Renal cortex interstitium (tissue), 11 donors: ENCODE results near the gene SMIM41. TPM values are rescaled to one million over a fixed set of nuclear protein-coding genes. Genes with fewer than 3 reads are reported as not detected.

ENCODE experiments used
- DNase-seq, 11 donors: peaks; one replicate each; pipeline ENCODE4 v3.0.0-alpha.2; 2013; ENCODE audit warnings: low read depth in 9 of 11, low spot score in 4 of 11; ENCODE audit errors: extremely low read depth in 1 of 11
- polyA plus RNA-seq, 3 donors: library from polyadenylated mRNA; unstranded; fragments of 120-200 nt; gene quantifications; one replicate each; pipeline ENCODE4 v1.2.1, GENCODE V29; 2013; ENCODE audit not compliant: insufficient read length in 3 of 3

SMIM41 gene
- polyA plus RNA-seq, 3 donors, result 0.34 to 0.73 (median 0.69) TPM

DNA sequence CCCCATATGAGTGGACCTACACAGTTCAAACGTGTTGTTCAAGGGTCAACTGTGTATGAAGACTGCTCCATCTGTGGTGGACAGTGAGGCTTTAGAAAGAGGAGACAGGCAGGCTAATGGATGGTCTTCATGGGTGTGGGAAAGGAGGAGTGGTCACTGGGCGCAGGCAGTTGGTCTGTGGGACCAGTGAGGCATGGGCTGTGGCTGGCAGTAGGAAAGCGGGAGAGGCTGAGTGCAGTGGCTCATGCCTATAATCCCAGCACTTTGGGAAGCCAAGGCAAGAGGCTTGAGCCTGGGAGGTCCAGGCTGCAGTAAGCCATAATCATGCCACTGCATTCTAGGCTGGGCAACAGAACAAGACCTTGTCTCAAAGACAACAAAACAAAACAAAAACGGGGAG lies 30.2 kb upstream of the SMIM41 start:
- no peak for DNase-seq

DNA sequence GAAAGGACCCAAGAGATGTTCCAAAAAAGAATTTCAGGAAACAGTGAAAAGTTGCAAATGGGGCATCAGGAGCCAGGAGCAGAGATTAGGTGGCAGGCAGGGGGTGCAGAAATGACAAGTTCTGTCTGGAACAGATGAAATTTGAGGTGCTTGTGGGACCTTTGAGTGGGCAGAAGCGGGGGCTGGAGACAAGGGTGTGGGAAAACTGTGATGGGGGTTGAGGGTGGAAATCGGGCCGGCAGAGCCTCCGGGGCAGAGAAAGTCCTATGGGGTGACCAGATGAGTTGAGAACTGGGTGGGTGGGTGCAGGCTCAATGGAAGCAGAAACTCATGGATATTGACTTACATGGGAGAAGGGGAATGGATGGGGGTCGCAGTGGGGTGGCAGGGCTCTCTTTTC lies 29.8 kb upstream of the SMIM41 start:
- no peak for DNase-seq

DNA sequence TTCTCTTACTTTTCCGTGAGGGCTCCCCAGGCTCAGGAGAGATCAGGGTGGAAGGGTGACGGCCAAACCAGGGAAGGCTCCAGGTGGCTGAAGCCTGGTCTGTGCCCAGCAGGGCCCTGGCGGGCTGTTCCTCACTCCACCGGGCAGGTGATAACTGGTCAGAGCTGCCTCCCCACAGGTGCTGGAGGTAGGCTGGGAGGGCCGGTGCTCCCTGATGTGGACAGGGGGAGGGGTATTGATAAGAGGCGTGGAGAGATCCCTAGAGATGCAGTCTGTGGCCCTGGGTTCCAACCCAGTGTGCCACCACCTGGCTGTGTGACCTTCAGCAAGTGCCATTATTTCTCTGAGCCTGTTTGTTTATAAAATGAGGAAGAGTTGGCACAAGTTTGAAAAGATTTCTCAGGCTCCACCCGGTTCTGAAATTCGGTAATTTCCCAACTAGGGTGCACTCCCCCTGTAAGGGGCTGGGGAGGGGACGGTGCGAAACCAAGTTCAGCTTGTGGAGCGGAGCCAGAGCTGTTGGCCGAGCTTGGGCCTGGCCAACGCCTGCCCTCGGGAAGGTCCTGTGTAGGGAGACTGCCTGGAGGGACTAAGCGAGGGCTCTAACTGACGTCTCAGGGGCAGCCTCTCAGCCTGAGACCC lies 29.3 kb upstream of the SMIM41 start:
- DNase-seq, result no peak

DNA sequence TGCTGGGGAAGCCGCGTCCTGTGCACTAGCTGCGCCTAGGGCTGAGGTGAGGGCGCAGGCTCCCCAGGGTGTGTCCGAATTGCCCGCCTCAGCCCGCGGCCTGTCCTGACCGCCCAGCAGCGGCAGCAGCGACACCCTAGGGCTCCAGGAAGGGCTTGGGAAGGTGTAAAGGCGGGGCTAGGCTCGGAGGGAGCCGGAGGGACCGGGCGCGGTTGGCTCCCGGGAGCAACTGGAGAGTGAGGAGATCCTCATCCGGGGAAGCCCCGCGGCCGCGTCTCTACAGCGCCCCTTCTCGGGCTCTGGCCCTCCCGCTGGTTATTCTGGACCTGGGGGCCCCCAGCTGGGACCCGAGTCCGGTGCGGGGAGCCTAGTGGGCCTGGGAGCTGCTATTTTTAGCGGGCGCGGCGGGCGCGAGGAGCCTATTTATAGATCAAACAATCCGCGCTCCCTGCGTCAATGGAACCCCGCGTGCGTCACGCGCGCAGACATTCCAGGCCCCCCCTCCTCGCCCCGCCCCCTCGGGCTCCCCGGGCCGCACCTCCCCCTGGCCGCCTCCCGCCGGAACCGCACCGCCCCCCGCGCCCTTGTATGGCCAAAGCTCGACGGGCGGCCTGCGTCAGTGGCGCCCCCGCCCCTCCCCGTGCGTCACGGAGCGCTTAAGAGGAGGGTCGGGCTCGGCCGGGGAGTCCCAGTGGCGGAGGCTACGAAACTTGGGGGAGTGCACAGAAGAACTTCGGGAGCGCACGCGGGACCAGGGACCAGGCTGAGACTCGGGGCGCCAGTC lies 28.6 kb upstream of the SMIM41 start, which contains the start of gene NR4A1:
TSS of gene NR4A1 (plus strand) at position 685 of the 784 bp plus-strand sequence. CDS start 2,887 bp downstream, outside the sequence.
- DNase-seq, result peak; percentile 66 to 93 (median 86)

DNA sequence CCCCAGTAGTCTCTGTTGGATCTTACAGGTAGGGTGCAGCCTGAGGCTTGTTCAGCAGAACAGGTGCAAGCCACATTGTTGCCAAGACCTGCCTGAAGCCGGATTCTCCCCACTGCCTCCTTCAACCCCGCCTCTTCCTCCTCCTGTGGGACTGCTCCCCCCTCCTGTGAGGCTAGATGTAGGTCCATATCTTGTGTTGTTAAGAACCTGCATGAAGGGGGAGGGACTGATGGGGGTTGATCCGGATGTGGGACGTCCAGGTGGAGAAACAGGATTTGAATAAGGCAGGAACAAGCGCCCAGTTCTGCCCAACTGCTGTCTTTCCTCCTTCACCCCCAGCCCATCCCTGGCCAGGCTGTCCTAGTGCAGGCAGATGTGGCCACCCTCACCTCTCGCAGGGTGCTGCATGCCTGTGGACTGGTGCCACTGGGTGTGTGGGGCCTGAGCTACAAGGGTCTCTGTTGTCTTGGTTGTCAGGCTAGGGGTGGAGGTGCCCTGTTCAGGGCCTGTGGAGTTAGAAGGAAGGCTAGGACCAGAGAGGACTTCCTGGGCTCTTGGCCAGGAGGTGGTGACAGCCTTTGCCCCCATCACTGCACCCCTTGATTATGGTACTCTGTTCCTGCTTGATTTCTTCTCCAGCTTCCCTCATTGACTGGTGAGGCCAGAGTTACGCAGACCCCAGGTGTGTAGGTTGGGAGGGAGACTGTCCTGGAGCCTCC lies 26.9 kb upstream of the SMIM41 start:
- no peak for DNase-seq

DNA sequence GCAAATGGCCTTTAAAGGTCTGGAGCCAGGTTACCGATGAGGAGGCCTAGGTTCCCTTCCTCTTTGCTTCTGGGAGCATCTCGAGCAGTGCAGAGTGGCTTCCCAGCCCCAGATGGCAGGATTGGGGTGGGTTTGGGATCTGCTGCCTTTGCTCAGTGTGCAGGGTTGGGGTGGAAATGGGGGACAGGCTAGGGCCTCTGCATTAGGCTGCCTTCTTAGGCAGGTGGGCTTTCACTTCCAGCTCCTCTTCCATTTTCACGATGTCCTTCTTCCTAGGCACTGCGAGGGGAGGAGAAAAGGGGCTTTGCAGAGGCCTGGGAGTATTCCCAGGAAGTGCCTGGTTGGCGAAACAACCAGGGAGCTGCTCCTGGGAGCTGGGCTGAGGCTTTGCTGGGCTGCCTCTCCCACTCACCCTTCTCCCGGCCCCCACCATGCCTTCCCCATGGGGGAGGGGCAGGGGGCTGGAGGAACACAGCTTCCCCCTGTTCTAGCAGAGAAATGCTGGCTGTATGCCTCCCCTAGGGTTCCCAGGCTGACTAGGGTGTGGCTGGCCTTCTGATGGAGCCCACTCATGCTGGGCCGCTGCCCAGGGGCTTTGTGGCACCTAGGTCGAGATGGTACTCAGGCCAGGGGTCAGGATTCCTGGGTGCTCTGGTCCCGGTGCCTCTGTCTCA lies 25.8 kb upstream of the SMIM41 start:
- DNase-seq, result no peak

DNA sequence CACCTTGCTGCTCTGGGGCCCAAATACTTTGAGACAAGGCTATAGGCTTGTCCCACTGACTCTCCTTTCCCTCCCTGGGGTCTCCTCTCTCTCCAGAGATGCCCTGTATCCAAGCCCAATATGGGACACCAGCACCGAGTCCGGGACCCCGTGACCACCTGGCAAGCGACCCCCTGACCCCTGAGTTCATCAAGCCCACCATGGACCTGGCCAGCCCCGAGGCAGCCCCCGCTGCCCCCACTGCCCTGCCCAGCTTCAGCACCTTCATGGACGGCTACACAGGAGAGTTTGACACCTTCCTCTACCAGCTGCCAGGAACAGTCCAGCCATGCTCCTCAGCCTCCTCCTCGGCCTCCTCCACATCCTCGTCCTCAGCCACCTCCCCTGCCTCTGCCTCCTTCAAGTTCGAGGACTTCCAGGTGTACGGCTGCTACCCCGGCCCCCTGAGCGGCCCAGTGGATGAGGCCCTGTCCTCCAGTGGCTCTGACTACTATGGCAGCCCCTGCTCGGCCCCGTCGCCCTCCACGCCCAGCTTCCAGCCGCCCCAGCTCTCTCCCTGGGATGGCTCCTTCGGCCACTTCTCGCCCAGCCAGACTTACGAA lies 25.2 kb upstream of the SMIM41 start:
- DNase-seq, result no peak

DNA sequence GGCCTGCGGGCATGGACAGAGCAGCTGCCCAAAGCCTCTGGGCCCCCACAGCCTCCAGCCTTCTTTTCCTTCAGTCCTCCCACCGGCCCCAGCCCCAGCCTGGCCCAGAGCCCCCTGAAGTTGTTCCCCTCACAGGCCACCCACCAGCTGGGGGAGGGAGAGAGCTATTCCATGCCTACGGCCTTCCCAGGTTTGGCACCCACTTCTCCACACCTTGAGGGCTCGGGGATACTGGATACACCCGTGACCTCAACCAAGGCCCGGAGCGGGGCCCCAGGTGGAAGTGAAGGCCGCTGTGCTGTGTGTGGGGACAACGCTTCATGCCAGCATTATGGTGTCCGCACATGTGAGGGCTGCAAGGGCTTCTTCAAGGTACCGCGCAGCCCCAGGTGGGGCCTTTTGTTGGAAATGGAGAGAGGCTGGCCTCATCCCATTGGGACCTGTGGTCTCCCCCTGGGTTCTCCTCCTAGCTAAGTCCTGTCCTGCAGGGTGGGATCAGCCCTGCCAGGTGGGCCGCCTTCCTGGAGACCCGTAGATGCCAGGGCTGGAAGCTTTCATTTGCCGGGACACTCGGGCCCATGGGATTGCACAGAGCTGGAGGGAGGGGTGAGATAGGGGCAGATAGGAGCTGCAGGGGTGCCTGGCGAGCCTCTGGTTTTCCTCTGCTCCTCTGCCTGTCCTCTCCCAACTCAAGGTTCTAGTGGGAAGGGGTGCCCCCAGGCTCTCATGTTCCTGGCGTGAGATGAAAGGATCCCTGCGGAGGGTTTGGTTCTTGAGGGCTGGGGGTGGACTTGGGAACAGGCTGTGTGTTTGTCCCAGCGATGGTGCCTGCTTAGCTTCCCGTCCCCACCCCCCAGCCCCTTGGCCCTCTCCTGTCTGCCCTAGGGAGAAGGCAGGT lies 24.4 kb upstream of the SMIM41 start:
- DNase-seq, result no peak

DNA sequence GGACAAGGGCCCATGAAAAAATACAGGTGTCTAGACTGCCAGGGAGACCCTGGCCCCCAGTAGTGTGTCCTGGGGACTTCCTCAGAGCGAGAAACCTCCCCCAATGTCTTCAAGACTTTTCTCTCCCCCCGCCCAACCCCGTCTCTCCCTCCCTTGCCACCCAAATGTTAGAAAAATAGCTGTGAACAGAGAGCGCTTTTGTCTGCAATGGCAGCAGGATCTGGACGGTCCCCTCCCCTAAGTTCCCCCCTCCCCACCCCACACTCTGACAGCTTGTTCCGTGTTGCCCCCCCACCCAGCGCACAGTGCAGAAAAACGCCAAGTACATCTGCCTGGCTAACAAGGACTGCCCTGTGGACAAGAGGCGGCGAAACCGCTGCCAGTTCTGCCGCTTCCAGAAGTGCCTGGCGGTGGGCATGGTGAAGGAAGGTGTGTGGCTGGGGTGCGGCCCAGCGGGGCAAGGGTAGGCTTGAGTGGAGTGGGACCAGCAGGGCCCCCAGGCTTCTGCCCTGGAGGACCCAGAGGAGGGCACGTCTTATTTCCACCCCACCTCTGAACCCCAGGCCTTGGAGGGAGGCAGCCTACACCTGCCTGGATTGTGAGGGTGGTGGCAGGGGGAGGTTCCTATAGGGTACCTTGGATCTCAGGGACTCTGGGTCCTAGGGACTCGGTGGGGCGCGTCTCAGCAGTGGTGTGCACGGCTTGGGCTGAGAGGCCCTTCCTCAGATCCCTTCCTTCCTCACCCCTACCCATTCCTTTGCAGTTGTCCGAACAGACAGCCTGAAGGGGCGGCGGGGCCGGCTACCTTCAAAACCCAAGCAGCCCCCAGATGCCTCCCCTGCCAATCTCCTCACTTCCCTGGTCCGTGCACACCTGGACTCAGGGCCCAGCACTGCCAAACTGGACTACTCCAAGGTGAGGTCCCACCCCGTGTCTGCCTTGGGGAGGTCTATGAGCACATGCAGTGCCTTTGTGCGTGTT lies 23.5 kb upstream of the SMIM41 start:
- DNase-seq, result no peak

DNA sequence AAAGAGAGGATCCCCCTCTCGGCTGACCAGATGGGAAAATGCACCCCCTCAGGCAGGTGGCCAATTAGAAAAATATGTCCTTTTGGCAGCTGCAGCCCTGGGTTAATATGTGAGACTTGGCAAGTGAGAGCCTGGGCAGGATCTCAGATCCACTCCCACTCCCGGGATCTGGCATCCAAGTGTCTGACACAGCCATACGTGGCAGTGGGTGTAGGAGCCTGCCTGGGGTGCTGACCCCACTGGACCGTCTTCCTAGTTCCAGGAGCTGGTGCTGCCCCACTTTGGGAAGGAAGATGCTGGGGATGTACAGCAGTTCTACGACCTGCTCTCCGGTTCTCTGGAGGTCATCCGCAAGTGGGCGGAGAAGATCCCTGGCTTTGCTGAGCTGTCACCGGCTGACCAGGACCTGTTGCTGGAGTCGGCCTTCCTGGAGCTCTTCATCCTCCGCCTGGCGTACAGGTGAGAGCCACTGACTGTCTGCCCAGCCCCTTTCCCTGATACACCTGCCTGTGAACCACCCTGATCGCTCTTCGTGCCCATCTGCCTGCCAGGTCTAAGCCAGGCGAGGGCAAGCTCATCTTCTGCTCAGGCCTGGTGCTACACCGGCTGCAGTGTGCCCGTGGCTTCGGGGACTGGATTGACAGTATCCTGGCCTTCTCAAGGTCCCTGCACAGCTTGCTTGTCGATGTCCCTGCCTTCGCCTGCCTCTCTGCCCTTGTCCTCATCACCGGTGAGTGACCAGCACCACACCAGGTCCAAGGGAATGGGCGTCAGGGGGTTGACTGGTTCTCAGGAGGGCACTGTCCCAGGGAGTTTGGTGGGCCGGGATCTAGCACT lies 22.5 kb upstream of the SMIM41 start:
- DNase-seq, result no peak

DNA sequence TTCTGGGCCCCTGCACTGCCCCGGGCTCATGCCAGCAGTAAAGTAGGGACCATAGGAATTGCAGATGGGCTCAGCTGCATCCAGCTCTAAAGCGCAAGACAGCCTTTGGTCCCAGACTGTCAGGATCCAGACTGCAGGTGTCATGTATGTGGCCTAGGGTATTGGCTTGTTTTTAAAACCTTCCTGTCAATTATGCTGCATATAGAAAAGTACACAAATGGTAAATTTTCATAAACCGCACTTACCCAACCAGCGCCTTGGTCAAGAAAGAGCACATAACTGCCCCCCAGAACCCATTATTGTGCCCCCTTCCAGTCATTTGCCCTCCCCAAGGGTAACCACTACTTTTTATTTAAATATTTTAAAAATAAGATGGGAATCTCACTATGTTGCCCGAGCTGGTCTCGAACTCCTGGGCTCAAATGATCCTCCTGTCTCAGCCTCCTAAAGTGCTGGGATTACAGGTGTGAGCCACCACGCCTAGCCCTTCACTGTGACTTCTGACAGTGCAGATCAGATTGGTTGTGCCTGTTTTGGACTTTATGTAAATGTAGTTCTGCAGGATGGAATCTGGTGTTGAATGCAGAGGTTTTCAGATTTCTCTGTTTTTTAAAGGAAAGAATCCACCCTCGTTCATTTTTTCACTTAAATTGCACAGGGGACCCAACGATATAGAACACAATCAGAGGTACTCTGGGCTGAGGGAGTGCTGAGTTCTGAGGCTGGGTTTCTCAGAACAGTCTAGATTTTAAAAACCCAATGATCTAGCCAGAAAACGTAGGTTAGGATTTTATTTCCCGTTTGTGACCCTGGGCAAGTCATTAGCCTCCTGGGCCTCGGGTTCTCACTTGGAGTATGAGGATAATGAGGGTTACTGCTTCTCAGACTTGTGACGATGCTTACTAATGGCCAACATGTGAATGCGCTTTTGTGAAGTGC lies 21.6 kb upstream of the SMIM41 start:
- DNase-seq, result no peak

DNA sequence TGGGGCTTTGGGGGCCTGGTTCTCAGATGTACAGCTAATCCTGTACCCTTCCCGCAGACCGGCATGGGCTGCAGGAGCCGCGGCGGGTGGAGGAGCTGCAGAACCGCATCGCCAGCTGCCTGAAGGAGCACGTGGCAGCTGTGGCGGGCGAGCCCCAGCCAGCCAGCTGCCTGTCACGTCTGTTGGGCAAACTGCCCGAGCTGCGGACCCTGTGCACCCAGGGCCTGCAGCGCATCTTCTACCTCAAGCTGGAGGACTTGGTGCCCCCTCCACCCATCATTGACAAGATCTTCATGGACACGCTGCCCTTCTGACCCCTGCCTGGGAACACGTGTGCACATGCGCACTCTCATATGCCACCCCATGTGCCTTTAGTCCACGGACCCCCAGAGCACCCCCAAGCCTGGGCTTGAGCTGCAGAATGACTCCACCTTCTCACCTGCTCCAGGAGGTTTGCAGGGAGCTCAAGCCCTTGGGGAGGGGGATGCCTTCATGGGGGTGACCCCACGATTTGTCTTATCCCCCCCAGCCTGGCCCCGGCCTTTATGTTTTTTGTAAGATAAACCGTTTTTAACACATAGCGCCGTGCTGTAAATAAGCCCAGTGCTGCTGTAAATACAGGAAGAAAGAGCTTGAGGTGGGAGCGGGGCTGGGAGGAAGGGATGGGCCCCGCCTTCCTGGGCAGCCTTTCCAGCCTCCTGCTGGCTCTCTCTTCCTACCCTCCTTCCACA lies 20.7 kb upstream of the SMIM41 start:
- DNase-seq, result no peak

DNA sequence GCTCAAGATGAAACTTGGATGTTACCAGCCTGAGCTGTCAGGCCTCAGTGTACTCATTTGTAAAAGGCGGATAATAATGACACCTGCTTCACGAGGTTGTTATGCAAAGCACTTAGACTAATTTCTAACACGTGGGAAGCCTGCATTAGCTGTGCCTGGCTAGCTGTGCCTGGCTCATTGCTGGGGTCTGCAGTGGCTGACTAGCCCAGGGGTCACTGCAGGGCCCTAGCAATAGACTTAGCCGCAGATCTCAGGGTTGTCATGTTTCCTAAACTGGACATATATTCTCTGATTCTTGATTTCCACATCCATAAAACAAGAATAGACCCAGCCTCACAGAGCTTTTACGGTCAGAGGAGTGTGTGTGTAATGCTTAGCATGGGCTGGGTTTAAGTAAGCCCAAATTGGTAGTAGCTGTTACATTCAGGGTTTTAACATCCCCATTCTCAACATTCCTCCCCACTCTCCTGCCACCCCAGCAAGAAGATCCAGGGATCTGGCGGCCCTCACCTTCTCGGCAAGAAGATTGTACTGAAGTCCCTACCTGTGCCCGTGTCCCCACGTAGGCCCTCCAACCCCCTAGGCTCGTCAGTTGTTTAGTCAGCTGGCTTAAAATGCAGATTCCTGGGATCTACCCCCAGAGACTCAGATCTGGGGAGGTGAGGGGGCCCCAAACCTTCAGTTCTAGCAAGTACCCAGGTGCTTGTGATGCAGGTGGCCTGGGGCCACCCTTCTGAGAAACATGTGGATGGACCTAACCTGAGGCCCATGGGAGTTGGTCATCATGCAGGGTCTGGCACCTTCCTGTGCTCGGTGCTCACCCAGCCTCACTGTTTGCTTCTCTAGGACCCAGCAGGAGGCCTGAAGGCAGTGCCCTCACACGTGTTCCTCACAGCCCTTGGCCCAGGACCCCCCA lies 19.7 kb upstream of the SMIM41 start:
- DNase-seq, result no peak
